KMS-11 (cell line): ENCODE results near the gene LRFN2.

Source experiments
- H2AFZ ChIP-seq: fragments of 200-600 bp; sonication (generic); 2 replicates; pipeline ENCODE4 v1.6.1; 2016; ENCODE audit warnings: antibody characterized with exemption, mixed run types, low read depth
- H3K27ac ChIP-seq: fragments of 200-600 bp; sonication (generic); 2 replicates; pipeline ENCODE4 v1.6.1; 2016; ENCODE audit warnings: mild to moderate bottlenecking, mixed run types
- H3K27me3 ChIP-seq: fragments of 200-600 bp; sonication (generic); 2 replicates; pipeline ENCODE4 v1.6.1; 2017; ENCODE audit warnings: mild to moderate bottlenecking, low read depth, mixed run types, moderate library complexity; ENCODE audit not compliant: insufficient read depth
- H3K36me3 ChIP-seq: fragments of 200-600 bp; sonication (generic); 2 replicates; pipeline ENCODE4 v1.6.1; 2017; ENCODE audit warnings: mild to moderate bottlenecking, mixed run types; ENCODE audit not compliant: insufficient read depth
- H3K4me1 ChIP-seq: fragments of 200-600 bp; sonication (generic); 2 replicates; pipeline ENCODE4 v1.6.1; 2016; ENCODE audit warnings: mild to moderate bottlenecking, low read depth, mixed run types; ENCODE audit not compliant: poor library complexity, severe bottlenecking
- H3K4me2 ChIP-seq: fragments of 200-600 bp; sonication (generic); 2 replicates; pipeline ENCODE4 v1.7.0; 2016; ENCODE audit warnings: mild to moderate bottlenecking, mixed run types
- H3K4me3 ChIP-seq: fragments of 200-600 bp; sonication (generic); IDR thresholded peaks from 2 replicates; pipeline ENCODE4 v1.6.1; 2017; ENCODE audit warnings: low read depth, low read length, mixed read lengths; ENCODE audit not compliant: insufficient read depth
- H3K79me2 ChIP-seq: fragments of 200-600 bp; sonication (generic); 2 replicates; pipeline ENCODE4 v1.6.1; 2016; ENCODE audit warnings: low read depth, mixed run types; ENCODE audit not compliant: insufficient read depth
- H3K9ac ChIP-seq: fragments of 200-600 bp; sonication (generic); 2 replicates; pipeline ENCODE4 v1.6.1; 2016; ENCODE audit warnings: mild to moderate bottlenecking, mixed run types
- H4K20me1 ChIP-seq: fragments of 200-600 bp; sonication (generic); 2 replicates; pipeline ENCODE4 v1.6.1; 2016; ENCODE audit warnings: mild to moderate bottlenecking, mixed run types; ENCODE audit not compliant: insufficient read depth
- TF ChIP-seq, protein P1 (sequence below): fragments of 200-600 bp; sonication (generic); conservative IDR thresholded peaks from 2 replicates; pipeline ENCODE4 v1.6.1; 2017; ENCODE audit warnings: low read depth, mild to moderate bottlenecking, antibody characterized with exemption, low read length, moderate library complexity, mixed read lengths

Gene LRFN2

DNA sequence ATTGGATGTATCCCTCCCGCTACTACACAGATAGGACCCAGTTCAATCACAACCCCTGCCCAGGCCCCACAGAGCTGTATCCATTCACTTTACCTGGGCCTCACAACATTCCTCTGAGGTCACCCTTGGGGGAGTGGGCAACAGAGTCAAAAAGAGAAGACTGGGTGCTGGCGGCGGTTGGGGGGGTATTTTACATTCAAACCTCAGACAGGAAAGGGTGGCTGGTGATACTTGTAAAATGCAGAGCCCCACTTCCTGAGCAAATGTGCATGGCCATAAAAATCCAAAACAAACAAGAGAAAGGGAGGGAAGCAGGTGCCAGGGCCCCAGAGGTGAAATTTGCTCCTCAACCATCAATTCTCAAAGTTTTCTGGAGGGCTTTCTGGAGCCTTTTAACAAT, 3.5 kb downstream of the LRFN2 start:
- Histone ChIP-seq H4K20me1 (no peaks in the 10 kb centered on the region), H3K9ac (no peak overlapping the region), H3K36me3 (no peaks in the 10 kb centered on the region), H2AFZ (no peak overlapping the region), H3K27ac (no peak overlapping the region), H3K27me3 (no peaks in the 10 kb centered on the region), H3K4me1 (no peaks in the 10 kb centered on the region), H3K79me2 (no peaks in the 10 kb centered on the region), H3K4me2 (no peak overlapping the region), H3K4me3 (no peak overlapping the region)
- TF ChIP-seq, protein P1, sequence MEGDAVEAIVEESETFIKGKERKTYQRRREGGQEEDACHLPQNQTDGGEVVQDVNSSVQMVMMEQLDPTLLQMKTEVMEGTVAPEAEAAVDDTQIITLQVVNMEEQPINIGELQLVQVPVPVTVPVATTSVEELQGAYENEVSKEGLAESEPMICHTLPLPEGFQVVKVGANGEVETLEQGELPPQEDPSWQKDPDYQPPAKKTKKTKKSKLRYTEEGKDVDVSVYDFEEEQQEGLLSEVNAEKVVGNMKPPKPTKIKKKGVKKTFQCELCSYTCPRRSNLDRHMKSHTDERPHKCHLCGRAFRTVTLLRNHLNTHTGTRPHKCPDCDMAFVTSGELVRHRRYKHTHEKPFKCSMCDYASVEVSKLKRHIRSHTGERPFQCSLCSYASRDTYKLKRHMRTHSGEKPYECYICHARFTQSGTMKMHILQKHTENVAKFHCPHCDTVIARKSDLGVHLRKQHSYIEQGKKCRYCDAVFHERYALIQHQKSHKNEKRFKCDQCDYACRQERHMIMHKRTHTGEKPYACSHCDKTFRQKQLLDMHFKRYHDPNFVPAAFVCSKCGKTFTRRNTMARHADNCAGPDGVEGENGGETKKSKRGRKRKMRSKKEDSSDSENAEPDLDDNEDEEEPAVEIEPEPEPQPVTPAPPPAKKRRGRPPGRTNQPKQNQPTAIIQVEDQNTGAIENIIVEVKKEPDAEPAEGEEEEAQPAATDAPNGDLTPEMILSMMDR, result no peak

DNA sequence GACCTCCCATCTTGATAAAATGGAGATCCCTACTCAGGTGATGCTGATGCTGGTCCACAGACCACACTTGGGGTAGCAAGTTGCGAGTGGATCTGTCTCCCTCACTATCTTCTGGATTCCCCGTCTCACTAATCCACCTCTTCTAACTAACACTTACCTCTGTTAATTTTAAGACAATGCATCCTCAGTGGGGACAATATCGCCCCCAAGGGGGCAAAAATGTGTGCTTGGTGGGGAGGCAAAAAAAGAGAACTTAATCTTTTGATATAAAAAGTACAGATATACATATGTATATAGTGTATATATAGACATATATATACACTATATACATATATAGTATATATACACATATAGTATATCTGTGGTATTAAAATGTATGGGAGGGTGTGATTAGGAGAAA, 4.3 kb downstream of the LRFN2 start:
- Histone ChIP-seq H3K36me3 (no peaks in the 10 kb centered on the region), H3K79me2 (no peaks in the 10 kb centered on the region), H3K4me1 (no peaks in the 10 kb centered on the region), H3K9ac (no peak overlapping the region), H2AFZ (no peak overlapping the region), H3K4me3 (no peak overlapping the region), H4K20me1 (no peaks in the 10 kb centered on the region), H3K4me2 (no peak overlapping the region), H3K27me3 (no peaks in the 10 kb centered on the region), H3K27ac (no peak overlapping the region)
- TF ChIP-seq, protein P1, result no peak

DNA sequence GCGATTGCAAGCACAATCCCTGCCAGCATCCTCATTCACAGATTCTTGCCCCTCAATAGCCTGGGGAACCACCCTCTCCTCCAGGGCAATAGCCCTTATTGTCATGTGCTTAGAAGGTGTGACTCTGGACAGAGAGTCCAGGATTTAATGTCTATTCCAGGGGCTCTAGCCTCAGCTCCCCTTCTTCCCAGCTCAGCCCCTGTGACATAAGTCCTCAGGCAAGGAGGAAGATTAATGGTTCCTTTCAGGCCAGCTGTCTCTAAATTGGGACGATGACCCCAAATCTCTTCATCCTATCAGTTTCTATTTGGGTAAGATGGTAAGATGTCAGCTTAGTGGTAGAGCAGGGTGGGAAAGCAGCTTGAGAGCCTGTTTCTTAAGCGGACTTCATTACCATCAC, 8.1 kb downstream of the LRFN2 start:
- Histone ChIP-seq H3K4me2 (no peak overlapping the region), H3K4me1 (no peaks in the 10 kb centered on the region), H3K79me2 (no peaks in the 10 kb centered on the region), H3K36me3 (no peaks in the 10 kb centered on the region), H3K9ac (no peak overlapping the region), H2AFZ (no peak overlapping the region), H3K4me3 (no peak overlapping the region), H3K27me3 (no peaks in the 10 kb centered on the region), H4K20me1 (no peaks in the 10 kb centered on the region), H3K27ac (no peak overlapping the region)
- TF ChIP-seq, protein P1, result no peak

DNA sequence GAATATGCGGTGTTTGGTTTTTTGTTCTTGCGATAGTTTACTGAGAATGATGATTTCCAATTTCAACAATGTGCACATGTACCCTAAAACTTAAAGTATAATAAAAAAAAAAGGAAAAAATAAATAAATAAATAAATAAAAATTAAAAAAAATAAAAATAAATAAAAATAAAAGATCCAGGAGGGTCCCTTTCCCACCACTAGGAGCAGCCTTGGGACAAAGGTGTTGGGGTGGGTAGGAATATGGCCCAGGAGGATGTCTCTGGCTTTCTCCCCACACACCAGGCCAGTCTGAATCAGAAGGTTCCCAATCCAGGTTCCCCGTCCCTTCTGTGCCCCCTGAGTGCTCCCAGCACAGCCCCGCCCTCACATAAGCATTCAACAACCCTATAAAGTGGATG, 9.5 kb downstream of the LRFN2 start:
- H3K36me3 ChIP-seq, result no peaks in the 10 kb centered on the region

More for the DNA sequence above, 9.5 kb downstream of the LRFN2 start:
- H2AFZ ChIP-seq, result no peak overlapping the region
- H3K27me3 ChIP-seq, result no peaks in the 10 kb centered on the region
- no peak overlapping the region for H3K4me3 ChIP-seq
- H3K79me2 ChIP-seq, result no peaks in the 10 kb centered on the region
- H3K27ac ChIP-seq, result no peak overlapping the region
- no peaks in the 10 kb centered on the region for H4K20me1 ChIP-seq
- H3K9ac ChIP-seq, result no peak overlapping the region
- TF ChIP-seq, protein P1, result no peak
- no peaks in the 10 kb centered on the region for H3K4me1 ChIP-seq
- no peak overlapping the region for H3K4me2 ChIP-seq
